PFSK-1 (cell line): Measurements from ENCODE around the gene ZNF618.

ENCODE experiments used
- FOXP2 ChIP-seq: optimal IDR thresholded peaks from 2 replicates; pipeline ENCODE3; 2011; ENCODE audit warnings: borderline replicate concordance, control low read depth, inconsistent platforms; ENCODE audit not compliant: insufficient read depth; ENCODE audit errors: extremely low read length, extremely low read depth
- POLR2AphosphoS5 ChIP-seq: IDR thresholded peaks from 2 replicates; pipeline ENCODE4 v1.6.1; 2012; ENCODE audit warnings: low read depth, mild to moderate bottlenecking, control low read depth, low read length, moderate library complexity
- SIN3A ChIP-seq: IDR thresholded peaks from 2 replicates; pipeline ENCODE4 v1.6.1; 2012; ENCODE audit warnings: mild to moderate bottlenecking, low read length, moderate library complexity, borderline replicate concordance; ENCODE audit not compliant: insufficient read depth
- TAF1 ChIP-seq: IDR thresholded peaks from 2 replicates; pipeline ENCODE4 v1.6.1; 2012; ENCODE audit warnings: low read length, control low read depth, borderline replicate concordance; ENCODE audit not compliant: insufficient read depth
- TF ChIP-seq, protein P1 (sequence below), 2 experiments: IDR thresholded peaks; 2 replicates each; pipeline versions ENCODE4 v1.6.1 to v1.8.0; 2011 to 2012; ENCODE audit warnings: low read depth in 2 of 2, low read length in 2 of 2, control low read depth in 1 of 2, inconsistent platforms in 1 of 2, mild to moderate bottlenecking in 1 of 2, moderate library complexity in 1 of 2; ENCODE audit not compliant: insufficient read depth in 1 of 2

Gene ZNF618

GRCh38 chr9:113858282-113858681 is 17.8 kb upstream of the ZNF618 start:
- no peak for TF ChIP-seq TAF1
- TF ChIP-seq POLR2AphosphoS5 = no peak
- no peak for TF ChIP-seq SIN3A
- TF ChIP-seq, protein P1, sequence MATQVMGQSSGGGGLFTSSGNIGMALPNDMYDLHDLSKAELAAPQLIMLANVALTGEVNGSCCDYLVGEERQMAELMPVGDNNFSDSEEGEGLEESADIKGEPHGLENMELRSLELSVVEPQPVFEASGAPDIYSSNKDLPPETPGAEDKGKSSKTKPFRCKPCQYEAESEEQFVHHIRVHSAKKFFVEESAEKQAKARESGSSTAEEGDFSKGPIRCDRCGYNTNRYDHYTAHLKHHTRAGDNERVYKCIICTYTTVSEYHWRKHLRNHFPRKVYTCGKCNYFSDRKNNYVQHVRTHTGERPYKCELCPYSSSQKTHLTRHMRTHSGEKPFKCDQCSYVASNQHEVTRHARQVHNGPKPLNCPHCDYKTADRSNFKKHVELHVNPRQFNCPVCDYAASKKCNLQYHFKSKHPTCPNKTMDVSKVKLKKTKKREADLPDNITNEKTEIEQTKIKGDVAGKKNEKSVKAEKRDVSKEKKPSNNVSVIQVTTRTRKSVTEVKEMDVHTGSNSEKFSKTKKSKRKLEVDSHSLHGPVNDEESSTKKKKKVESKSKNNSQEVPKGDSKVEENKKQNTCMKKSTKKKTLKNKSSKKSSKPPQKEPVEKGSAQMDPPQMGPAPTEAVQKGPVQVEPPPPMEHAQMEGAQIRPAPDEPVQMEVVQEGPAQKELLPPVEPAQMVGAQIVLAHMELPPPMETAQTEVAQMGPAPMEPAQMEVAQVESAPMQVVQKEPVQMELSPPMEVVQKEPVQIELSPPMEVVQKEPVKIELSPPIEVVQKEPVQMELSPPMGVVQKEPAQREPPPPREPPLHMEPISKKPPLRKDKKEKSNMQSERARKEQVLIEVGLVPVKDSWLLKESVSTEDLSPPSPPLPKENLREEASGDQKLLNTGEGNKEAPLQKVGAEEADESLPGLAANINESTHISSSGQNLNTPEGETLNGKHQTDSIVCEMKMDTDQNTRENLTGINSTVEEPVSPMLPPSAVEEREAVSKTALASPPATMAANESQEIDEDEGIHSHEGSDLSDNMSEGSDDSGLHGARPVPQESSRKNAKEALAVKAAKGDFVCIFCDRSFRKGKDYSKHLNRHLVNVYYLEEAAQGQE (IDR thresholded peaks at IDR 0.05; ENCODE audit: insufficient read depth in 1 of 2, low read depth in 2 of 2, low read length in 2 of 2) = no peak
- TF ChIP-seq FOXP2 = no peak

DNA sequence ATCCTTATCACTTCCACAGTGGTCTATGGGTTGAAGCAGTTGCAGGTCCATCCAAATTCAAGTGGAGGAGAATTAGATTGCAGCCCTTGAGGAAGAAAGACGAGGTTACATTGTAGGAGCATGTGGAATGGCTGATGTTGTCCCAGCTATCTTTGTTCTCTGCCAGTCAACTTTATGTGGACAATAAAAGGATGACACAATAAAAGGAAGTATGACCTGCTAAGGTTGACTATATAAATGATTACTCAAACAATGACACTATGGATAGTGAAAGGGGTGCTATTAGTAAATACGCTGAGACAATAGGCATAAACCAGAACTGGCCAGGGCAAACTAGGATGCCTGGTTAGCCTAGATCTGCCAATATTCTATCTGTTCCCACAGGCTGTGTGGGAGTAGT is 12.8 kb upstream of the ZNF618 start:
- TF ChIP-seq FOXP2 (no peak), TAF1 (no peak), SIN3A (no peak), POLR2AphosphoS5 (no peak)
- TF ChIP-seq, protein P1 (IDR thresholded peaks at IDR 0.05; ENCODE audit: insufficient read depth in 1 of 2, low read depth in 2 of 2, low read length in 2 of 2) = no peak

DNA sequence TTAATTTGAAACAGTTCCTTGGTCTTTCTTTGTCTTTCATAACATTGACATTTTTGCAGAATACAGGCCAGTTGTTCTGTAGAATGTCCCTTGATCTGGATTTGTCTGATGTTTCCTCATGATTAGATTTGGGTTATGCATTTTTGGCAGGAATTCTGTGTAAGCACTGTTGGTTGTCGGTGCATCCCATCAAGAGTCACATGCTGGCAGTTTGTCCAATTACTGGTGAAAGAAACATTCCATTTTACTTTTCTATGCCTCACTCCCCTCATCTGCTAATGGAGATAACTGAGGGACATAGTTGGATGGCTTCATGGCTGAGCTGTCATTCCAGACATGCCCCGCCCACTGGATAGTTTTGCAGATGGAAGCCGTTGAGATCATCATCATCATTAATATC is 7.6 kb upstream of the ZNF618 start:
- TF ChIP-seq FOXP2 = no peak
- TF ChIP-seq TAF1 = no peak
- TF ChIP-seq, protein P1 (IDR thresholded peaks at IDR 0.05; ENCODE audit: insufficient read depth in 1 of 2, low read depth in 2 of 2, low read length in 2 of 2) = no peak

- TF ChIP-seq FOXP2 (no peak), POLR2AphosphoS5 (no peak), SIN3A (no peak), TAF1 (no peak)
- TF ChIP-seq, protein P1 (IDR thresholded peaks at IDR 0.05; ENCODE audit: insufficient read depth in 1 of 2, low read depth in 2 of 2, low read length in 2 of 2) = no peak
These were observed 3.5 kb upstream of the ZNF618 start for GRCh38 chr9:113872485-113873143.

GRCh38 chr9:113873446-113873845 is 2.7 kb upstream of the ZNF618 start:
- TF ChIP-seq FOXP2 (no peak), SIN3A (no peak), POLR2AphosphoS5 (no peak), TAF1 (no peak)
- TF ChIP-seq, protein P1 (IDR thresholded peaks at IDR 0.05; ENCODE audit: insufficient read depth in 1 of 2, low read depth in 2 of 2, low read length in 2 of 2) = no peak
